Activated CD8-positive, alpha-beta memory T cell treated with anti-CD3 and anti-CD28 coated beads, Interleukin-2, amount 50 U/mL, for 1 hour (primary cell): ENCODE data around the gene ADAMTSL5.
"Not testable (repeated sequence)": the region's sequence is repeated elsewhere in the genome, so short reads cannot be mapped to it uniquely, and the experiment has no call there.

Experiments
- DNase-seq: peaks from one replicate; pipeline ENCODE4 v3.0.0-alpha.2; 2020; ENCODE audit errors: extremely low read depth

The ADAMTSL5 gene

GRCh38 chr19:1481224-1481892 lies 31.5 kb downstream of the ADAMTSL5 start:
- DNase-seq, result no peak

GRCh38 chr19:1478934-1479707 lies 33.7 kb downstream of the ADAMTSL5 start, which contains the start of gene C19orf25:
C19orf25 (minus strand) TSS chr19:1479215; CDS start chr19:1478903, 312 bp downstream.
- DNase-seq, result peak; percentile 60

GRCh38 chr19:1477056-1477455 lies 35.8 kb downstream of the ADAMTSL5 start:
- not testable (repeated sequence) for DNase-seq

- DNase-seq, result no peak
Measured at GRCh38 chr19:1475751-1476437, 36.9 kb downstream of the ADAMTSL5 start.

- DNase-seq, result no peak
Measured at GRCh38 chr19:1474765-1475351, 38.0 kb downstream of the ADAMTSL5 start.

- DNase-seq, result no peak
Measured at GRCh38 chr19:1474011-1474764, 38.6 kb downstream of the ADAMTSL5 start.

GRCh38 chr19:1473085-1473851 lies 39.6 kb downstream of the ADAMTSL5 start:
- no peak for DNase-seq

GRCh38 chr19:1472231-1473084 lies 40.4 kb downstream of the ADAMTSL5 start:
- DNase-seq, result no peak

- DNase-seq, result no peak
Measured at GRCh38 chr19:1471515-1472160, 41.2 kb downstream of the ADAMTSL5 start.

- no peak for DNase-seq
Measured at GRCh38 chr19:1471010-1471514, 41.8 kb downstream of the ADAMTSL5 start.

GRCh38 chr19:1470305-1471009 lies 42.4 kb downstream of the ADAMTSL5 start:
- peak; percentile 12 for DNase-seq

GRCh38 chr19:1470055-1470304 lies 42.8 kb downstream of the ADAMTSL5 start:
- DNase-seq, result no peak

GRCh38 chr19:1469255-1470054 lies 43.4 kb downstream of the ADAMTSL5 start:
- no peak for DNase-seq

GRCh38 chr19:1468821-1469254 lies 44.0 kb downstream of the ADAMTSL5 start:
- DNase-seq, result no peak

- DNase-seq, result no peak
Measured at GRCh38 chr19:1468274-1468820, 44.5 kb downstream of the ADAMTSL5 start.

- no peak for DNase-seq
Measured at GRCh38 chr19:1467490-1468273, 45.1 kb downstream of the ADAMTSL5 start.

- DNase-seq, result no peak
Measured at GRCh38 chr19:1467215-1467489, 45.7 kb downstream of the ADAMTSL5 start.
